Psoas muscle (tissue), 8 donors: ENCODE measurements around the gene PTPRG. TPM values are rescaled to one million over a fixed set of nuclear protein-coding genes. Genes with fewer than 3 reads are reported as not detected.
A peak's percentile ranks its signal among the peaks of the same experiment; 100 is the strongest.

Experiments
- ATAC-seq, 4 donors: fragments of 200-7000 bp; cut with Tn5 transposase; one replicate each; pipeline ENCODE4 v1.9.1; 2020; ENCODE audit warnings: moderate library complexity in 3 of 4, mild to moderate bottlenecking in 2 of 4
- DNase-seq, 2 donors: peaks; one replicate each; pipeline ENCODE4 v3.0.0-alpha.2; 2020
- H3K27ac ChIP-seq: fragments of 200-600 bp; one replicate; pipeline ENCODE4 v1.8.0; 2022
- H3K27me3 ChIP-seq, 3 donors: fragments of 200-600 bp in 1 of 3; one replicate each; pipeline versions ENCODE4 v1.6.1 to v1.8.0; 2013 to 2022; ENCODE audit warnings: low read length in 2 of 3, mild to moderate bottlenecking in 2 of 3, moderate library complexity in 1 of 3; ENCODE audit not compliant: insufficient read depth in 3 of 3
- H3K36me3 ChIP-seq, 2 donors: fragments of 200-600 bp in 1 of 2; one replicate each; pipeline versions ENCODE4 v1.6.1 to v1.8.0; 2013 to 2022; ENCODE audit warnings: low read depth in 1 of 2, mild to moderate bottlenecking in 1 of 2, moderate library complexity in 1 of 2; ENCODE audit not compliant: insufficient read depth in 1 of 2
- H3K4me1 ChIP-seq: fragments of 200-600 bp; one replicate; pipeline ENCODE4 v1.8.0; 2022
- H3K4me3 ChIP-seq: fragments of 200-600 bp; one replicate; pipeline ENCODE4 v1.8.0; 2022; ENCODE audit warnings: mild to moderate bottlenecking
- H3K9me3 ChIP-seq: fragments of 200-600 bp; one replicate; pipeline ENCODE4 v1.8.0; 2022
- CTCF ChIP-seq: fragments of 200-600 bp; IDR thresholded peaks from one replicate; pipeline ENCODE4 v1.8.0; 2022; ENCODE audit warnings: antibody characterized with exemption
- WGBS, 3 donors: extraction: QIAGEN DNeasy Blood & Tissue Kit; methylation state at CpG; one replicate each; pipeline versions ENCODE4 v1.1.6 to v1.1.7; 2013; 5-methylcytosine and 5-hydroxymethylcytosine counted together
- intact Hi-C, 2 donors: fragments of 100-400 bp; cut with DNase I; formaldehyde crosslinking; loops; one replicate each; pipeline versions ENCODE4 v1.11.0 to v1.14.2; 2022
- polyA plus RNA-seq, 3 donors: library from polyadenylated mRNA; stranded (reverse); fragments of 200-250 nt; gene quantifications; one replicate each; pipeline ENCODE4 v1.2.3, GENCODE V29; 2013
- total RNA-seq, 4 donors: library from RNA; stranded (reverse); fragmentation: NEBNext Ultra II Directional in 2 of 4; extraction: Animal tissue kit (Norgen Biotek cat#: 25700) in 2 of 4; gene quantifications; one replicate each; pipeline versions ENCODE4 v1.2.1 to v1.2.4, GENCODE V29; 2021 to 2023
- donor health status: healthy with polysubstance abuse.
- donor health status: DM: no; HTN: no; CAD: no; lungs with moderate emphysema.
- donor health status: Bipolar disorder and iron deficiency.
- donor health status: healthy.
- donor health status: DM: yes; HTN: yes; CAD: no.
- donor health status: DM: no; HTN: no; CAD: no.
- donor health status: DM: no; HTN: no; CAD: no.
- donor health status: DM: yes; HTN: yes; CAD: no.

The PTPRG gene
- total and polyA plus RNA-seq, 7 donors, result 4.5 to 29.5 (median 12.6) TPM

GRCh38 chr3:61725851-61726333 lies 164.5 kb downstream of the PTPRG start:
- Histone ChIP-seq H3K27ac (no peak overlapping the region), H3K4me3 (no peak overlapping the region), H3K9me3 (no peaks in the 10 kb centered on the region), H3K4me1 (peaks cover 30% of the 10 kb centered on the region), H3K27me3 (no peaks in the 10 kb centered on the region), H3K36me3 (no peaks in the 10 kb centered on the region)
- intact Hi-C loops, result no loop called here
- ATAC-seq (peak in 3 of 4 donors; percentile 7 to 32 (median 29)), DNase-seq (no peak)
- 65 to 72% (median 67%) methylated on average over 5 of the region's 5 CpGs for WGBS, 3 donors
- TF ChIP-seq CTCF, result no peak

GRCh38 chr3:61727435-61727834 lies 166.1 kb downstream of the PTPRG start:
- no peak for TF ChIP-seq CTCF
- Histone ChIP-seq H3K4me3 (no peak overlapping the region), H3K9me3 (no peaks in the 10 kb centered on the region), H3K4me1 (peaks cover 30% of the 10 kb centered on the region), H3K36me3 (no peaks in the 10 kb centered on the region), H3K27ac (no peak overlapping the region), H3K27me3 (no peaks in the 10 kb centered on the region)
- ATAC-seq (no peak), DNase-seq (no peak)
- WGBS, 3 donors, result 91 to 95% (median 93%) methylated on average over 5 of the region's 5 CpGs
- intact Hi-C loops, result no loop called here

- WGBS, 3 donors, result 41 to 73% (median 44%) methylated on average over 6 of the region's 6 CpGs
- Histone ChIP-seq H3K27me3 (no peaks in the 10 kb centered on the region), H3K9me3 (no peaks in the 10 kb centered on the region), H3K36me3 (no peaks in the 10 kb centered on the region), H3K4me3 (peak overlapping the region; percentile 35), H3K27ac (peak overlapping the region; percentile 56), H3K4me1 (peaks cover 44% of the 10 kb centered on the region)
- ATAC-seq (peak in 1 of 4 donors; percentile 26), DNase-seq (no peak)
- intact Hi-C loops, result no loop called here
- no peak for TF ChIP-seq CTCF
Measured at GRCh38 chr3:61729038-61729634, 167.8 kb downstream of the PTPRG start.

- peak overlapping the region; percentile 56 for H3K27ac ChIP-seq
- no peak for TF ChIP-seq CTCF
- 25 to 35% (median 30%) methylated on average over 4 of the region's 4 CpGs for WGBS, 3 donors
- DNase-seq, result peak in 1 of 2 donors; percentile 65
- no peaks in the 10 kb centered on the region for H3K9me3 ChIP-seq
- ATAC-seq, result peak; percentile 78 to 88 (median 85)
- H3K4me1 ChIP-seq, result peaks cover 51% of the 10 kb centered on the region
- H3K27me3 ChIP-seq, result no peaks in the 10 kb centered on the region
- H3K36me3 ChIP-seq, result no peaks in the 10 kb centered on the region
- H3K4me3 ChIP-seq, result peak overlapping the region; percentile 35
- intact Hi-C loops, result loop anchor here in 1 of 2 donors (5.0 kb wide), 1 partner anchor 168 kb away; the partner anchor contains the start of gene PTPRG
Measured at GRCh38 chr3:61730056-61730455, 168.7 kb downstream of the PTPRG start.
